KMS-11 (cell line): Measurements from ENCODE around the gene LHFPL2.

Experiments used
- H2AFZ ChIP-seq: fragments of 200-600 bp; sonication (generic); 2 replicates; pipeline ENCODE4 v1.6.1; 2016; ENCODE audit warnings: antibody characterized with exemption, mixed run types, low read depth
- H3K27ac ChIP-seq: fragments of 200-600 bp; sonication (generic); 2 replicates; pipeline ENCODE4 v1.6.1; 2016; ENCODE audit warnings: mild to moderate bottlenecking, mixed run types
- H3K27me3 ChIP-seq: fragments of 200-600 bp; sonication (generic); 2 replicates; pipeline ENCODE4 v1.6.1; 2017; ENCODE audit warnings: mild to moderate bottlenecking, low read depth, mixed run types, moderate library complexity; ENCODE audit not compliant: insufficient read depth
- H3K36me3 ChIP-seq: fragments of 200-600 bp; sonication (generic); 2 replicates; pipeline ENCODE4 v1.6.1; 2017; ENCODE audit warnings: mild to moderate bottlenecking, mixed run types; ENCODE audit not compliant: insufficient read depth
- H3K4me1 ChIP-seq: fragments of 200-600 bp; sonication (generic); 2 replicates; pipeline ENCODE4 v1.6.1; 2016; ENCODE audit warnings: mild to moderate bottlenecking, low read depth, mixed run types; ENCODE audit not compliant: poor library complexity, severe bottlenecking
- H3K4me2 ChIP-seq: fragments of 200-600 bp; sonication (generic); 2 replicates; pipeline ENCODE4 v1.7.0; 2016; ENCODE audit warnings: mild to moderate bottlenecking, mixed run types
- H3K4me3 ChIP-seq: fragments of 200-600 bp; sonication (generic); IDR thresholded peaks from 2 replicates; pipeline ENCODE4 v1.6.1; 2017; ENCODE audit warnings: low read depth, low read length, mixed read lengths; ENCODE audit not compliant: insufficient read depth
- H3K79me2 ChIP-seq: fragments of 200-600 bp; sonication (generic); 2 replicates; pipeline ENCODE4 v1.6.1; 2016; ENCODE audit warnings: low read depth, mixed run types; ENCODE audit not compliant: insufficient read depth
- H3K9ac ChIP-seq: fragments of 200-600 bp; sonication (generic); 2 replicates; pipeline ENCODE4 v1.6.1; 2016; ENCODE audit warnings: mild to moderate bottlenecking, mixed run types
- H4K20me1 ChIP-seq: fragments of 200-600 bp; sonication (generic); 2 replicates; pipeline ENCODE4 v1.6.1; 2016; ENCODE audit warnings: mild to moderate bottlenecking, mixed run types; ENCODE audit not compliant: insufficient read depth
- CTCF ChIP-seq: fragments of 200-600 bp; sonication (generic); conservative IDR thresholded peaks from 2 replicates; pipeline ENCODE4 v1.6.1; 2017; ENCODE audit warnings: low read depth, mild to moderate bottlenecking, antibody characterized with exemption, low read length, moderate library complexity, mixed read lengths

The LHFPL2 gene

DNA sequence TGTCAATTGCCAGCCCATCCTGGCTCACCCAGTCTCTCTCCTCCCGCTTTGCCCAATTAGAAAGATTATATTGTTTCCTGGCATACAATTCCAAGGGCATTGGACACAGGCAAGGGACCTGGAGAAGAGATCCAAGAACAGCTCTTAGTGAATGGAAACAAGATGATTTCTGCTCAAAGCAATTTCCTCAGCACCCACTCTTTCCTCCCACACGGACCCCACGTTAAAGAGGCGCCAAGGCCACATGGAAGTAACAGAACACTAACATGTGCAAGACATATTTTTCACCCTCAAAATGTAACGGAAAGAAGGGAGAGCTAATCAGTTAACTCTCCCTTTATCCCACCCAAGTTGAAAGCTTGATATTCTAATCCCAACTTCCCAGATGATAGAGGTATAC, 111.2 kb downstream of the LHFPL2 start:
- no peaks in the 10 kb centered on the region for H4K20me1 ChIP-seq
- H2AFZ ChIP-seq = no peak overlapping the region
- H3K79me2 ChIP-seq = no peaks in the 10 kb centered on the region
- H3K9ac ChIP-seq = no peak overlapping the region
- H3K27ac ChIP-seq = no peak overlapping the region
- no peak overlapping the region for H3K4me3 ChIP-seq
- H3K36me3 ChIP-seq = no peaks in the 10 kb centered on the region
- no peaks in the 10 kb centered on the region for H3K27me3 ChIP-seq
- TF ChIP-seq CTCF = no peak
- H3K4me2 ChIP-seq = no peak overlapping the region
- H3K4me1 ChIP-seq = peaks cover 16% of the 10 kb centered on the region

- Histone ChIP-seq H3K27ac (no peak overlapping the region), H3K4me2 (no peak overlapping the region), H3K4me1 (peaks cover 16% of the 10 kb centered on the region), H3K4me3 (no peak overlapping the region), H4K20me1 (no peaks in the 10 kb centered on the region), H3K79me2 (no peaks in the 10 kb centered on the region), H3K9ac (no peak overlapping the region), H3K27me3 (no peaks in the 10 kb centered on the region), H2AFZ (no peak overlapping the region), H3K36me3 (no peaks in the 10 kb centered on the region)
- no peak for TF ChIP-seq CTCF
These were observed 111.8 kb downstream of the LHFPL2 start for GRCh38 chr5:78536661-78537196.

GRCh38 chr5:78534905-78535200, 113.7 kb downstream of the LHFPL2 start:
- no peaks in the 10 kb centered on the region for H3K79me2 ChIP-seq
- peaks cover 16% of the 10 kb centered on the region for H3K4me1 ChIP-seq
- H3K36me3 ChIP-seq = no peaks in the 10 kb centered on the region
- no peak overlapping the region for H3K4me3 ChIP-seq
- no peak overlapping the region for H3K9ac ChIP-seq
- TF ChIP-seq CTCF = no peak
- H4K20me1 ChIP-seq = no peaks in the 10 kb centered on the region
- no peak overlapping the region for H3K4me2 ChIP-seq
- no peaks in the 10 kb centered on the region for H3K27me3 ChIP-seq
- no peak overlapping the region for H2AFZ ChIP-seq
- no peak overlapping the region for H3K27ac ChIP-seq

DNA sequence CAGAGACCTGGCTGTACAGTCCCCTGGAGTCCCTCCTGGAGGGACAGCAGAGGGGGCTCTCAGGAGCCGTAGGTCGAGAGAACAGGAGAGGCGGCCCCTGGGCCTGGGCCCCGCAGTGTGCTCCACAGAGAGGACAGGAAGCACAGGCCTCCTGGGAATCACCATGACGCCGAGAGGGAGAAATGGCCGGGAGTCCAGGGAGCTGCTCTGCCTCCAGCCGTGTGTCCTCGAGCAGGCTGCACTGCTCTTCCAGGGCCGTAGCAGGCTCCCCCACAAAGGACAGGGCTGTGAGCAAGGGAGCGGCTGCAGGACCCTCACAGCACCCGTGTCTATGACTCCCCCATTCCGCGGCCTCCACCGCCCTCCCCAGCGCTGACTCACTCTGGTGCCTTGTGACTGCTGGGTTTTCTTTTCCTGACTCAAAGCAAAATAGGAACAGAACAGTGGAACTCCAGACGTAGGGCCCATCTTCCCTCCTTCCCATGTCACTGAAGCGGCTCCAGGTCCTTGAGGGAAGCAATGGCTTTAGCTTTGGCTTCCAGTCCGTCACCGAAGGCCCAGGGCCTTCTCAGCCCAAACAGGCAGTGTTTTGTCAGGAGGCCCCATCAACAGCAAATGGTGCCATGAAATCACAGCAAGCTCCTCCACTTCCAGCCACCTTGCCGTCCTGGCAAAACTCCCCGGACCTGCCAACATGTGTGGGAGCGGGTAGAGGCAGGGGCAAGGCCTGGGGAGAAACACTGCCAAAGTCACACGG, 114.2 kb downstream of the LHFPL2 start:
- no peaks in the 10 kb centered on the region for H3K36me3 ChIP-seq
- no peaks in the 10 kb centered on the region for H3K79me2 ChIP-seq
- no peak for TF ChIP-seq CTCF
- no peak overlapping the region for H3K9ac ChIP-seq
- H3K27me3 ChIP-seq = no peaks in the 10 kb centered on the region
- H3K4me1 ChIP-seq = peaks cover 15% of the 10 kb centered on the region
- no peak overlapping the region for H3K4me3 ChIP-seq
- H2AFZ ChIP-seq = no peak overlapping the region
- no peak overlapping the region for H3K27ac ChIP-seq
- no peaks in the 10 kb centered on the region for H4K20me1 ChIP-seq
- no peak overlapping the region for H3K4me2 ChIP-seq
